ENCODE results near the gene DCTN2.
"Not testable (repeated sequence)": the region's sequence is repeated elsewhere in the genome, so short reads cannot be mapped to it uniquely, and the experiment has no call there.

The DCTN2 gene

DNA sequence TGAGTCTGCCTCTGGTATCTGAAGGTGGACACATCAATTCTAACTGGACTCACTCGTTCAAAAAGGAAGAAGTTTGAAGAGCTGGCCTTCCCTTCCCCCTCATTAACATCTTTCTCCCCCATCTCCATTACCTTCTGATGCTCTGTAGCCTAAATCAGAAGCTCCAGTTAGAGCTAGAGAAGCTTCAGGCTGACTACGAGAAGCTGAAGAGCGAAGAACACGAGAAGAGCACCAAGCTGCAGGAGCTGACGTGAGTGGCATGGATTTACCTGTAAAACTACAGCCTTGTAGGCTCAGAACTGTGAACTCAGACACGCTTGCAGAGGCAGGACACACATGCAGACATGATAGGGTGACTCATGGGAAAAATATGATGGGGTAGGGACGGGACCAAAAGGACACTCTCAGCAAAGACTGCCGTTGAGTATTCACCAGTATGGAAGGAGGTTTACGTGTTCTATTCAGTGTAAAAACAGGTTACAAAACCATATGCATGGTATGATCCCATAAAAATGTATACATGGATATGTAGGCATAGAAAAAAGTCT, 29.7 kb upstream of the DCTN2 start:
- DNase-seq = no peak

DNA sequence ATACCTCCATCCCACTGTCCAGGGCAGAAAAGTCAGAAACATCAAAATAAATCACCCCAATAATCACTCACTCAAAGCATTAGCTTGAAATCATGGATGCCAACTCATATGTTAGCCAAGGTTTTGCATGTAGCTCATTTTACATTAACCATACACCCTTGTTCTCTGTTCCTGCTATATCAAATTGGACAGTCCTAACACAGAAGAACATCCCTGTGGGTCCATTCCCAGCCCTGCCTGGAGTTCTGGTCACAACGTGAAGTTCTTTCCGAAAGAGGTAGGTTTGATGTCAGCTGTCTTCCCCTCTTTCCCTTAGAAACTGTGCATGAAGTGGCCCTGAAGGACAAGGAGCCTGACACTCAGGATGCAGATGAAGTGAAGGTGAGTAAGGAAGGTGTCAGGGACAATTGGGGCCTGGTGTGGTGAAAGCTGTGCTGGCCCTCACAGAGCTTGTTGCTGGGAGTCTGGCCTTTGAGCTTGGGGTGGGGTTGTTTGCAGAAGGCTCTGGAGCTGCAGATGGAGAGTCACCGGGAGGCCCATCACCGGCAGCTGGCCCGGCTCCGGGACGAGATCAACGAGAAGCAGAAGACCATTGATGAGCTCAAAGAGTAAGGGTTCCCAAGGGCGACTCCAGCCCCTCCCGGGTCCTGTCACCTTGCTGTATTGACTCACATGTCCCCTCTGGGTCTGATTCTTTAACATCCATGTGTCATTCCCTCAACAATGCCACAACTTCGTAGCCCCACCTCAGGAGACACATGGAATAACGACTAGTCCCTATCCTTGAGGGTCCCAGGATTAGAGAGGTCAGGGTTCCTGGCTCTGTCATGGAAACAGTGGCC, 29.0 kb upstream of the DCTN2 start:
- DNase-seq = no peak

DNA sequence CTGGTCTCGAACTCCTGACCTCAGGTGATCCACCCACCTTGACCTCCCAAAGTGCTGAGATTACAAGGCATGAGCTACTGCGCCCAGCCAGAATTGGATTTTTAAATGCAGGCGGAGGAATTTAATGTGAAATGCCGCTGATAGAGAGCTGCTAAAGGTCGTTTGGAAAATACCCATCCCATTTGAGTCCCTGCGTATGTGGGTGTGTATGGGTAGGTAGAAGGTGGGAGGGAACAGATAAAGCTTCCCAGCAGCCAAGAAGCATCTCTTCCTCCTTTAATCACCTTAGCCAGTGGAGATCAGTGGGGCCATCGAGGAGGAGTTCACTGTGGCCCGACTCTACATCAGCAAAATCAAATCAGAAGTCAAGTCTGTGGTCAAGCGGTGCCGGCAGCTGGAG, 27.8 kb upstream of the DCTN2 start:
- DNase-seq = no peak

DNA sequence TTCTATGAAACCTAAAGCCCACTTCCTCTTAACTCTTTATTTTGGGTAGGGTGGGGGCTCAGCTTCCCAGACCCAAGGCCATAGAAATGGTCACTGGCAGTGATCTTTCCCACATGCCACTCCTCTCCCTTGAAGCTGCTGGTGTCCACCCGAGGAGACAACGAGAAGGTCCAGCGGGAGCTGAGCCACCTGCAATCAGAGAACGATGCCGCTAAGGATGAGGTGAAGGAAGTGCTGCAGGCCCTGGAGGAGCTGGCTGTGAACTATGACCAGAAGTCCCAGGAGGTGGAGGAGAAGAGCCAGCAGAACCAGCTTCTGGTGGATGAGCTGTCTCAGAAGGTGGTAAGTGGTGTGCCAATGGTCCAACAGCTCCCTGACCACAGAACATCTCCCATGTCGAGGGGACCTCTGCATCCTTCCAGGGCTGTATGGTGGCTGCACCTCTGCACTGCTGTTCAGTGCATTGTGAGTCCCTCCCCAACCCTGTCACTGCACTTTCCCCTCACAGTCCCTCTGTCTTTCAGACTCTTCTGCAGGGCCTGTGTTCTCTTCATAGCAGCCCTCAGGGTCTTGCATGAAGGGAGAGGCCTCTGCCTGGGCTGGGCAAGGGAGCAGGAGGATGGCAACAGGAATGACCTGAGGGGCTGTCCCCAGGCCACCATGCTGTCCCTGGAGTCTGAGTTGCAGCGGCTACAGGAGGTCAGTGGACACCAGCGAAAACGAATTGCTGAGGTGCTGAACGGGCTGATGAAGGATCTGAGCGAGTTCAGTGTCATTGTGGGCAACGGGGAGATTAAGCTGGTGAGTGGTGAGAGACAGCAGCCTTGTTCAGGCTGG, 25.2 kb upstream of the DCTN2 start:
- no peak for DNase-seq

DNA sequence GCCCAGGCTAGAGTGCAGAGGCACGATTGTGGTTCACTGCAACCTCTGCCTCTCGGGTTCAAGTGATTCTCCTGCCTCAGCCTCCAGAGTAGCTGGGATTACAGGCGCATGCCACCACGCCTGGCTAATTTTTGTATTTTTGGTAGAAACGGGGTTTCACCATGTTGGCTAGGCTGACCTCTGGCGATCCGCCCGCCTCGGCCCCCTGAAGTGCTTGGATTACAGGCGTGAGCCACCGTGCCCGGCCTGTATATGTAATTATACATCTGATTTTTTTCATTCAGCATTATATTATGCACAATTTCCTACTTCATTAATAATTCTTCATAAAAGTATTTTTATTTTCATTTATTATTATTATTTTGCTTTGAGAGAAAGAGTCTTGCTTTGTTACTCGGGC, 23.4 kb upstream of the DCTN2 start:
- DNase-seq = not testable (repeated sequence)

DNA sequence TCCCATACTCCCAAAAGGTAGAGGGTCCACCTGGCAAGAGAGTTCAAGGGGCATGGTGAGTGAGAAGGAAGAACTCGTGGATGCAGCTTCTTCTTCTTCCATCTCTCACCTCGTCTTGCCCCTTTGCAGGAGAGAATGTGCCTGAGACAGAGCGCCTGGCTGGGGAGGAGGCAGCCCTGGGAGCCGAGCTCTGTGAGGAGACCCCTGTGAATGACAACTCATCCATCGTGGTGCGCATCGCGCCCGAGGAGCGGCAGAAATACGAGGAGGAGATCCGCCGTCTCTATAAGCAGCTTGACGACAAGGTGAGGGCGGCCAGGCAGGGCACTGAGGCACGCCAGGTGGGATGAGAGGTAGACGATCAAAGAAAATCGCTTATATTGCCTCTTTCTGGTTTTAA, 22.9 kb upstream of the DCTN2 start:
- no peak for DNase-seq

DNA sequence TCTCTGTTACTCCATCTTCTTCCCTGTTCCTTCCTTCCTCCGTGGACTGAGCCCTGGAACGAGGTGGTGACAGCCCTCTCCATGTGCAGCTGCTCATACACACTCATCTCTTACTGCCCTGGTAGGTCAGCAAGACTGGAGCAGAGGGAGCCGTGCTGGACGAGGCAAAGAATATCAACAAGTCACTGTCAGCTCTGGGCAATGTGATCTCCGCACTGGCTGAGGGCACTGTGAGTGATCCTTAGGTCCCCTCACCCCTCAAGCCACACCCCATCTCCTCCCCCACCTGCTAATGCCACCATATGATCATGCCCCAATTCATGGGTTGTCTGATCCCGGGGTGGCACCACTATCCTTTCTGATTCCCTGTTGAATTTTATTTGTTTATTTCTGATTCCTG, 21.8 kb upstream of the DCTN2 start:
- DNase-seq = no peak

DNA sequence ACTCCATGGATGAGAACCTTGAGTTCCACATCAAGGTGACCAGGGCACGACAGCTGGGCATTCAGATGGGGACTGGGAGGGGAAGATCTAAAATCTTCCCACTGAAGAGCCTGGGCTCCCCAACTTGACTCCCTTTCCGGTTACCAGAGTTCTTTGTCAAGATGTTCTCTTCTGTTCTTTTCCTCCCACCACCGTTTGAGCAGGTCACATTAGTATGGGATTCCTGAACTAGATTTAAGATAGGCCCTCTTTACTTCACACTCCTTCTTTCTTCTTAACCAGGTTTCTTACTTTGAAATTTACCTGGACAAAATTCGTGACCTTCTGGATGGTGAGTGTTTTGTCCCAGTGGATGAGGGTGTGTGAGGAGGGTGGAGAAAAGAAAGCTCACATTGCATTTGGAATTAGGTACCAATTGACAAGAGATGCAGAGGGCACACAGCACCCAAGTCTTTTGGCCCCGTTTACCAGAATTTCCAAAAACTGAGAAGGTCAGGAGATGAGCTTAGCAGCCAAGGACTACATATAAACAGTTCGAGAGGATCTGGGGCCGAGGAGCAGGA, 17.3 kb upstream of the DCTN2 start:
- DNase-seq = no peak

DNA sequence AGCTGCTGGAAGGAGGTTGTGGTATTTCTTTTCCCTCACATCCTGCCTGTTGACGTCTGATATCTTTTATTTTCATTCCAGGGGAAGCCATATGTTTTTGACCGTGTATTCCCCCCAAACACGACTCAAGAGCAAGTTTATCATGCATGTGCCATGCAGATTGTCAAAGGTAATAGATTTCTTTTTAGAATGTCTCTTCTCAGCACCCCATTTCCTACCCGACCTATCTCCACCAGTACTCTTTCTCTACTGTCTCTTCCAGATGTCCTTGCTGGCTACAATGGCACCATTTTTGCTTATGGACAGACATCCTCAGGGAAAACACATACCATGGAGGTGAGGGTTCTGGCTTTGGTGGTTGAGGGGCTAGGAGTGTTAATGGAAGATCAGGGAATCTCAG, 16.4 kb upstream of the DCTN2 start:
- no peak for DNase-seq

DNA sequence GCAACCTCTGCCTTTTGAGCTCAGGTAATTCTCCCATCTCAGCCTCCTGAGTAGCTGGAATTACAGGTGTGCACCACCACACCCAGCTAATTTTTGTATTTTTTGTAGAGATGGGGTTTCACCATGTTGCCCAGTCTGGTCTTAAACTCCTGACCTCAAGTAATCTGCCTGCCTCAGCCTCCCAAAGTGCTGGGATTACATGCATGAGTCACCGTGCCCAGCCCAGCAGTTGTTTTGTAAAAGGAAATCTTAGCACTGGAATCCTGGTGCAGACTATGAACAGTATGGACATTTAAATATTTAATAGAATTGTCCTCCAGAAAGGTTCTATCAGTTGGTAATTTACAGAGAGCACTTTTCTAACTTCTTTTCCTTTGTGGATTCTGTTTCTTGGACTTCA, 14.1 kb upstream of the DCTN2 start:
- not testable (repeated sequence) for DNase-seq

DNA sequence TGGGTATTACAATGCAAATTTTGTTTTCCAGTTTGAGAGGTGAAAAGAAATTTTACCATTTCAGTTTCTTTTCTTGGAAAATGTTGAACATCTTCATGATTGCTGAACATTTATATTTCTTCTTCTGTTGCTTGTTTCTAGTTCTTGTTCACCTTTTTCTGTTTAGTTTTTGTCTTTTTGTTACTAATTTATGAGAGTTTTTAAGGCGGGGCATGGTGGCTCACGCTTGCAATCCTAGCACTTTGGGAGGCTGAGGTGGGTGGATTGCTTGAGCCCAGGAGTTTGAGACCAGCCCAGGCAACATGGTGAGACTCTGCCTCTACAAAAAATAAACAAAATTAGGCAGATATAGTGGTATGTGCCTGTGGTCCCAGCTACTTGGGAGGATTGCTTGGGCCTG, 13.5 kb upstream of the DCTN2 start:
- DNase-seq = no peak

DNA sequence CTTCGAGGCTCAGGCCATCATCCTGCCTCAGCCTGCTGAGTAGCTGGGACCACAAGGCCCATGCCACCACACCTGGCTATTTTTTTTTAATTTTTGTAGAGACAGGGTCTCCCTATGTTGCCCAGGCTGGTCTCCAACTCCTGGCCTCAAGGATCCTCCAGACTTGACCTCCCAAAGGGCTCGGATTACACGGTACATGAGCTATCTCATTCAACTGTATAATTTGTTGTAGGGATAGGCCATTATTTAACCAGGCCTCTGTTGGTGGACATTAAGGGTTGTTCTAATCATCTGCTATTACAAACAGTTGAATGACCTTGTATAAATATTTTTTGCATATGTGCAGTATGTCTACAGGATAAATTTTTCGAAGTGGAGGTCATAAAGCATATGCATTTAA, 11.9 kb upstream of the DCTN2 start:
- DNase-seq = no peak

DNA sequence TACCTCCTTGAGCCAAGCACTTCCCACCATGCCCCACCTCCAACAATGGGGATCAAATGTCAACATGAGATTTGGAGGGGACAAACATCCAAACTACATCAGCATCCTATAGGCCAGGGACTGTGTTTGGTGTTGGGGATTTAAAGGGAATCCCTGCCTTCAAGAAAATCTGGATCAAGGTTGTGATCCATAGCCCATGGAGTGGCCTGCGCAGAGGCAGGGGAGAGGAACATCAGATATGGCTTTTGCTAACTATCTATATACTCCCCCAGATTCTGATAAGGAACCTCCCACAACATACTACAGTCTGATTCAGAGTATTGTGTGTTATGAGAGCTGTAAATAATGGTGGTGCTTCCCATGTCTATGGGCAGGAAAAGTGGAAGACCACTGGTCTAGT, 7.9 kb upstream of the DCTN2 start:
- no peak for DNase-seq

DNA sequence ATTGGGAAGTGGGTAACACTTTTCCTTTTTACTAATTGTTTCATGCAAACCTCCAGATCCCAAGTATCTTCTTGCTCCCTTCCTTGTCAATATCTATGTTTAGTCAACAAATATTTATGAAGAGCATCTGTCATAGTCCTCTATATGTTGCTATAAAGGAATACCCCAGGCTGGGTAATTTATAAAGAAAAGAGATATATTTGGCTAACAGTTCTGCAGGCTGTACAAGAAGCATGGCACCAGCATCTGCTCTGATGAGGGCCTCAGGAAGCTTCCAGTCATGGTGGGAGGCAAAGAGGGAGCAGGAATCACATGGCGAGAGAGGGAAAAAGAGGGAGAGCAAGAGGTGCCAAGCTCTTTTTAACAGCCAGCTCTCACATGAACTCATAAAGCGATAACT, 7.5 kb upstream of the DCTN2 start:
- no peak for DNase-seq

DNA sequence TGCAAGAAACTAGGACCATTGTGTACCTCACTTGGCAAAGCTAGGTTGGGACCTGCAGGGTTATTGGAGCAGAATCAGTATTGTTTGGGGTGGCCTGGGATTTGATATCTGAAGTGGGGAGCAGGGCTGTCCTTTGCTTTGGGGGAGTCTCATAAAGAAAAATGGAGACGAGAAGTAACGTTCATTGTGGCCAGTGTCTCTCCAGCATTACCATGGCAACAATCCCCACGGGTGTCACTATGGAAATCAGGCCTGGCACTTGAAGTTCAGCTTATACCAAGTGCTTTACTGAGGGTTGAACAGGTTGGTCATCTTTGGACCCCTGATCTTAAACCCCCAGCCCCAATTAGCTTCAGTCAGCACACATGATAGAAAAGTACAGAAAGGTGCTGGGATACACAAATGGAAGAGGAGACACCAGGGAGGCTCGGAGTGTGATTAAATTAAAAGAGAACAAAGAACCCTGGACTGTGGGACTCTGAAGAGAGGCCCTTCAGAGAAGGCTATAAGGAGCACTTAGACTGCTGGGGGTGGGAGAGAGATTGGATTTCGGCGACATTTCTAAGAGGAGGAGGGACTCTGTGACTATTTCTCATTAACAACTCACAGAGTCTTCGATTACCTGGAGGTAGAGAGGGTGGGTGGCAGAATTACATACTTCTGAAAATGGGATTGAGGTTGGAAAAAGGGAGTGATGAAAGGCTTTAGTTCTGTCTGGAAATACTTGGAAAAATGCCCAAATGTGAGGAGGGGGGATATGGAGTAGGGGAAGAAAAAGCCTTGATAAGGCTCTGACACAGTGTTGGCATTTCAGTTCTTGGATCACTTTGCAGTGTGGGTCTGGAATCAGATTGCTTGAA, 6.6 kb upstream of the DCTN2 start:
- no peak for DNase-seq

DNA sequence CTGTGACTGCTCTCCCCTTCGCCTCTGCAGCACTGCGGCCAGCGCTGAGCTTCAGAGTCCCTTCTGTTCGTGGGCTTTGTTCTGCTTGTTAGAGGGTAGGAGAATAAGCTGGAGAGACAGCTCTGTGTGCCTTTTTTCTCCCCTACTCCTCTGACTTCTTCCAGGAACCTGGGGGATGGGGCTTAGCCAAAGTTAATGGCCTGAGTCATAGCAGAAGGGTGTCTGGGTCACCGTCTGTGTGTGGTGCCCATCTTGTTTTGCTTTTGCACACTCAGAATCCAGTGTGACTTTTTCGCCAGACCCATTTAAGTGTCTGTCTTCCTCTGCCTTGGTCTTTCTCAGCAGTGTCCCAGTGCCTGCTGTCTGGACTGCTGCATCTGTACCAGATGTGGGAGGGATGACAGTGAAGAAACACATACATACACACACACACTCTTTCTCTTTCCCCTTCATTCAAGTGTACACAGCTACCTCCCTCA, 5.9 kb upstream of the DCTN2 start:
- DNase-seq = no peak

DNA sequence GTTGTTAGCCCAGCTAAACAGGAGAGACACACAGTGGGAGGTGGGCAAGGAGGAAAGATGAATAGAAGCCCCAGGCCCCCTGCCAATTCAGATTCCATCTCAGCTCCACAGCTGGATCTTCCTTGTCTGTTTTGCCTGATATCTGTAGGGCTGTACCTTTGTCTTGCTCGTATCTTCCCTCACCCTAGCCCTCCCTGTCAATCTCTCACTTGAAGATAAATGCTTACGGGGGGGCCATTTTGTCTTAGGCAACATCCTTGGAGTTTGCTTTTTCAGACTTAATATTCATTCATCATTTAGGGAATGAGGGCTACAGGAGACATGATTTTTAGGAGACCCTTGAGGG, 5.3 kb upstream of the DCTN2 start:
- no peak for DNase-seq

DNA sequence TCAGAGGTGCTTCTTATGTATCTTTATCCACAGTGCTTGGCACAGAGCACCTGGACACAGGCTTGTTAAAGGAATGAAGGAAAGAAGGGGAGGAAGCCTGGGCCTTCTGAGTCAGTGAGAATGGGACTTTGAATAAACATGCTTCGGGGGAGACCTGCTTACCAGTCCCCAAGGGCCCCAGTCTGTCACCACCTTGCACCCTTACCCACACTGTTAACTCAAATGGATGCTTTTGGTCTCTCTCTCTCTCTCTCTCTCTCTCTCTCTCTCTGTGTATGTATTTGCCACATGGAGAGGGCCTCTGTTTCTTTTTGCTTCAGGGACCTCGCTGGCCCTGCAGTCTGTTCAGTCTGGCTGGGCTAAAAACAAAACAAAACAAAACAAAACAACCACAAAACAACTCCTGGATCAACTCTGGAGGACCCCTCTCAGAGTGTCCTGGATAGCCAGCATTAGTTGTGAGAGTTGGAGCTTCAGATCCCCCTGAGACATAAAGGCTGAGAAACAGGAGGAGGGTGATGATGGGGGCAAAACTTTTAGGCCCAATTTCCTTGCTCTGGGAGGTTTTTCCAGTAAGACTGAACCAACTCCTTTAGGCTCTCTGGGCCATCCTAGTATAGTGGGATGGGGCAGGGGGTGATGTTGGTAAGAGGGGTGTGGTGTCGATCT, 4.8 kb upstream of the DCTN2 start:
- DNase-seq = no peak

DNA sequence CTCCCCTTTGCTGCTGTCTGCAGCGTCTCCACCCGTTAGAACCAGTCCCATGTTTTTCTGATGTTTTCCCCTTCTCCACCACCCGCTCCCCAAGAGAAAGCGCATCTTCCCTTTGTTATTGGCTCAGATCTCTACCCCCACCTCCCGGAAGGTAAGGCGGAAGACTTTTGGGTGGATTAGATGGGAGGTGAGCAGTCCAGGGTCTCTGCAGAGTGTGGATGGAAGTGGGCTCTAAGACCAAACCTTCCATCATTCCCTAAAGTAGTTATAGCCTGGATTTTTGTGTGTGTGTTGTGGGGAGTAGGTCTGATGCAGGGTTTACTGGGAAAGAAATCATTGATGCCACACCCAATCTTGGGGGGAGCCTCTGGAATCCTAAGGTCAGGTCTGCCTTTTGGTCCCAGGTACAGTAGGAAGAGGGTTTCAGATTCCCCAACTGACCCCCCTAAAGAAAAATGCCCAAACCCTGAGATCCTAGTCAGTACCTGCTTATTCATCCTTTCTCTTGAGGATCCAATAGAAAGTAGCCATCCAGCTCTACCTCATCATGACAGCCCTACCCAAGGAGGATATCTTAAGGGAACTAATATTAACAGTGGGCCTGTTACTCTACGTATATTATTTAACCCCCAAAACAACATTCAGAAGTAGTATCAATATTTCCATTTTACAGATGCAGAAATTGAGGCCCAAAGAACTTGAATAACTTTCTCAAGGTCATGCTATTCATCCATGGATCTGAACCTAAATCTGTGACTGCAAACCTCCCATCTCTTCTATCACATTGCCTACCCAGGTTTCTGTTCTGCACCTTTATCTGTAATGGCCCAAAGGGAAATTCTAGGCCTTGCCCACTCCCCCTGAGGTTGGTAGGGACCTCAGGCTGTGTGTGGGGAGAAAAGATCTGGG, 3.9 kb upstream of the DCTN2 start:
- DNase-seq = no peak

DNA sequence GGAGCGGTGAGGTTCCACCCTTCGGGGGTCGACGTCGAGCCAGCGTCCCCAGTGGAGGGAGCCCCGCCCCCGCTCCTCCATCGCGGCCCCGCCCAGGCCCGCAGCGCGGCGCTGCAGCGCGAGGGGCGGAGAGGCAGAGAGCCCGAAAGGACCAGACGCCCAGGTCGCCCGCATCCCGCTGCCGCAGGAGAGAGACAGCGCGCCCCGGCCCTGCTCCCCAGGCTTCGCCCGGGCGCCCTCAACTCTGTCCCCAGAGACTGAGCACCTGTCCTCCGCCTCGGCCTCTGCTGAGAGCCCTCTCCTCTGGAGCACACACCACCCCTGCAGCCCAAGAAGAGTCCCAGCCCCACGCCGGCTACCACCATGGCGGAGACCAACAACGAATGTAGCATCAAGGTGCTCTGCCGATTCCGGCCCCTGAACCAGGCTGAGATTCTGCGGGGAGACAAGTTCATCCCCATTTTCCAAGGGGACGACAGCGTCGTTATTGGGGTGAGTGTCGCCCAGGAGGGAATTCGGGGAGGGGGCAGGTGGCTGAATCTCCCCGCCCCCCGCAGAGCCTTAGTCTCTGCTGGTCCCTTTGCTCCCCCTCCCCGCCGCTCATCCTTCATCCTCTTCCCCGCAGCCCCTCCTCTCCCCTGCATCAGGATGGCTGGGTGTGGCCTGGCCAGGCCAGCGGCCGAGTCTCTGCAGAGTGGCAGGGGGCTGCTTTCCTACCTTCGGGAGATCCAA, 3.1 kb upstream of the DCTN2 start, which contains the start of gene KIF5A:
Gene KIF5A, plus strand, starts transcription at position 136 of the 732 bp plus-strand sequence. Its CDS starts 228 bp downstream, at position 364.
- DNase-seq = peak; percentile 72
